WERI-Rb-1 (cell line): ENCODE results near the gene RGS6.

Source experiments
- DNase-seq: peaks from one replicate; pipeline ENCODE4 v3.0.0-alpha.2; 2020
- H3K27ac ChIP-seq: fragments of 250-450 bp; sonication (Bioruptor Pico); 2 replicates; pipeline ENCODE4 v1.5.1; 2020; ENCODE audit warnings: mild to moderate bottlenecking, moderate library complexity
- H3K27me3 ChIP-seq: fragments of 250-450 bp; sonication (Bioruptor Pico); 2 replicates; pipeline ENCODE4 v1.5.1; 2021; ENCODE audit warnings: mild to moderate bottlenecking, low read depth, moderate library complexity; ENCODE audit not compliant: insufficient read depth, severe bottlenecking
- H3K36me3 ChIP-seq: fragments of 250-450 bp; sonication (Bioruptor Pico); 2 replicates; pipeline ENCODE4 v1.5.1; 2020; ENCODE audit warnings: mild to moderate bottlenecking, moderate library complexity
- H3K4me3 ChIP-seq: 2 replicates; pipeline ENCODE4 v1.5.1; 2011; ENCODE audit warnings: low read depth, mild to moderate bottlenecking, control low read depth, low read length
- H3K9me3 ChIP-seq: fragments of 250-450 bp; sonication (Bioruptor Pico); 2 replicates; pipeline ENCODE4 v1.5.1; 2021; ENCODE audit warnings: mild to moderate bottlenecking, moderate library complexity; ENCODE audit not compliant: severe bottlenecking
- CTCF ChIP-seq: IDR thresholded peaks from 2 replicates; pipeline ENCODE4 v1.5.1; 2011; ENCODE audit warnings: low read depth, mild to moderate bottlenecking, control low read depth, inconsistent platforms, low read length

Gene RGS6

GRCh38 chr14:72290241-72290640 lies 358.0 kb downstream of the RGS6 start:
- no peak for TF ChIP-seq CTCF
- Histone ChIP-seq H3K9me3 (peaks cover 5% of the 10 kb centered on the region), H3K27ac (no peak overlapping the region), H3K36me3 (no peaks in the 10 kb centered on the region), H3K27me3 (no peaks in the 10 kb centered on the region), H3K4me3 (no peak overlapping the region)
- DNase-seq: no peak

- H3K27me3 ChIP-seq: no peaks in the 10 kb centered on the region
- DNase-seq: peak; percentile 25
- TF ChIP-seq CTCF: peak; percentile 53; the same call in 1 of the 2 replicates
- no peak overlapping the region for H3K27ac ChIP-seq
- H3K36me3 ChIP-seq: no peaks in the 10 kb centered on the region
- H3K4me3 ChIP-seq: no peak overlapping the region
- no peaks in the 10 kb centered on the region for H3K9me3 ChIP-seq
These were observed 359.9 kb downstream of the RGS6 start for GRCh38 chr14:72291908-72292688.

GRCh38 chr14:72292689-72293024 lies 360.4 kb downstream of the RGS6 start:
- no peak overlapping the region for H3K27ac ChIP-seq
- H3K27me3 ChIP-seq: no peaks in the 10 kb centered on the region
- H3K4me3 ChIP-seq: no peak overlapping the region
- H3K36me3 ChIP-seq: no peaks in the 10 kb centered on the region
- no peak for DNase-seq
- H3K9me3 ChIP-seq: no peaks in the 10 kb centered on the region
- no peak for TF ChIP-seq CTCF

- no peak overlapping the region for H3K4me3 ChIP-seq
- H3K27ac ChIP-seq: no peak overlapping the region
- no peak for DNase-seq
- no peak for TF ChIP-seq CTCF
- H3K36me3 ChIP-seq: no peaks in the 10 kb centered on the region
- peaks cover 3% of the 10 kb centered on the region for H3K27me3 ChIP-seq
- no peaks in the 10 kb centered on the region for H3K9me3 ChIP-seq
These were observed 369.1 kb downstream of the RGS6 start for GRCh38 chr14:72301352-72301751.

- H3K27ac ChIP-seq: no peak overlapping the region
- H3K4me3 ChIP-seq: no peak overlapping the region
- no peaks in the 10 kb centered on the region for H3K36me3 ChIP-seq
- DNase-seq: no peak
- H3K9me3 ChIP-seq: no peaks in the 10 kb centered on the region
- TF ChIP-seq CTCF: no peak
- H3K27me3 ChIP-seq: peaks cover 3% of the 10 kb centered on the region
These were observed 371.7 kb downstream of the RGS6 start for GRCh38 chr14:72303930-72304329.

- Histone ChIP-seq H3K36me3 (no peaks in the 10 kb centered on the region), H3K9me3 (no peaks in the 10 kb centered on the region), H3K4me3 (no peak overlapping the region), H3K27ac (no peak overlapping the region), H3K27me3 (peaks cover 3% of the 10 kb centered on the region)
- no peak for TF ChIP-seq CTCF
- no peak for DNase-seq
These were observed 373.3 kb downstream of the RGS6 start for GRCh38 chr14:72305561-72305960.
